GM12878 (cell line): Measurements from ENCODE around the gene SLC25A33. TPM values are rescaled to one million over a fixed set of nuclear protein-coding genes. Genes with fewer than 3 reads are reported as not detected.
A peak's percentile ranks its signal among the peaks of the same experiment; 100 is the strongest.

Source experiments
- ATAC-seq: fragments of 200-7000 bp; cut with Tn5 transposase; 3 replicates; pipeline ENCODE4 v1.9.1; 2020; ENCODE audit warnings: mild to moderate bottlenecking, moderate library complexity
- BruUV-seq: library from RNA; stranded (reverse); fragments of 400-500 nt; replicated peaks from 2 replicates; lab custom pipeline; 2021; lab: Mats Ljungman, UMichigan
- CTCF ChIA-PET: fragments of 300-600 bp; sonication (Branson Sonifier 250); formaldehyde crosslinking; extraction: SDS; loops from one replicate; lab custom pipeline; 2021; ENCODE audit warnings: inconsistent platforms; lab: Yijun Ruan, JAX
- POLR2A ChIA-PET: fragments of 350-600 bp; formaldehyde crosslinking; extraction: SDS; loops from one replicate; lab custom pipeline; 2021; ENCODE audit warnings: inconsistent platforms; lab: Charles Lee
- RAD21 ChIA-PET: fragments of 300-600 bp; sonication (Branson Sonifier 250); formaldehyde crosslinking; loops from one replicate; lab custom pipeline; 2023; ENCODE audit warnings: antibody characterized with exemption; ENCODE audit not compliant: unreplicated experiment; lab: Charles Lee
- SMC1A ChIA-PET: fragments of 300-600 bp; sonication (Branson Sonifier 250); formaldehyde crosslinking; loops from one replicate; lab custom pipeline; 2023; ENCODE audit not compliant: unreplicated experiment, uncharacterized antibody; lab: Charles Lee
- DNase-seq: peaks from one replicate; pipeline ENCODE4 v3.0.0-alpha.2; 2011; ENCODE audit warnings: low read depth, low spot score
- FAIRE-seq: peaks from 3 replicates; lab custom pipeline; 2011; peaks lifted over from hg19 to GRCh38; lab: Jason Lieb, UNC
- H2AFZ ChIP-seq: 2 replicates; pipeline ENCODE4 v1.6.0; 2011; ENCODE audit warnings: low read depth, low read length, control low read depth; ENCODE audit not compliant: control insufficient read depth
- H3K27ac ChIP-seq: 2 replicates; pipeline ENCODE4 v1.5.1; 2011; ENCODE audit warnings: control low read depth; ENCODE audit not compliant: control insufficient read depth, insufficient read depth
- H3K27me3 ChIP-seq, 2 experiments: replicated peaks in 1 of 2; 2 replicates each; pipeline versions ENCODE4 v1.6.0 to v1.6.1; 2011; ENCODE audit warnings: low read length in 1 of 2; ENCODE audit not compliant: control insufficient read depth in 2 of 2, insufficient read depth in 2 of 2
- H3K36me3 ChIP-seq, 2 experiments: 2 replicates each; pipeline ENCODE4 v1.5.1; 2011; ENCODE audit warnings: low read length in 1 of 2; ENCODE audit not compliant: control insufficient read depth in 2 of 2, insufficient read depth in 2 of 2
- H3K4me1 ChIP-seq: 2 replicates; pipeline ENCODE4 v1.6.1; 2011; ENCODE audit warnings: mild to moderate bottlenecking, low read length, moderate library complexity, mixed read lengths; ENCODE audit not compliant: control insufficient read depth, insufficient read depth
- H3K4me2 ChIP-seq: 2 replicates; pipeline ENCODE4 v1.6.0; 2011; ENCODE audit warnings: control low read depth; ENCODE audit not compliant: control insufficient read depth, insufficient read depth
- H3K4me3 ChIP-seq: fragments of 200-600 bp; sonication (generic); 2 replicates; pipeline ENCODE4 v1.5.1; 2016
- H3K79me2 ChIP-seq: 2 replicates; pipeline ENCODE4 v1.6.0; 2011; ENCODE audit warnings: low read length; ENCODE audit not compliant: control insufficient read depth, insufficient read depth
- H3K9ac ChIP-seq: 2 replicates; pipeline ENCODE4 v1.8.0; 2011; ENCODE audit warnings: low read length, control low read depth, mixed read lengths; ENCODE audit not compliant: control insufficient read depth, insufficient read depth
- H3K9me3 ChIP-seq: replicated peaks from 3 replicates; pipeline ENCODE4 v1.5.1; 2011; ENCODE audit warnings: mild to moderate bottlenecking, low read length; ENCODE audit not compliant: control insufficient read depth, insufficient read depth
- H4K20me1 ChIP-seq: 2 replicates; pipeline ENCODE4 v1.6.0; 2011; ENCODE audit not compliant: control insufficient read depth, insufficient read depth
- ATF3 ChIP-seq: IDR thresholded peaks from 2 replicates; pipeline ENCODE4 v1.6.1; 2011; ENCODE audit warnings: low read depth, mild to moderate bottlenecking, low read length, moderate library complexity, borderline replicate concordance; ENCODE audit errors: extremely low read depth
- ATF7 ChIP-seq: fragments of 450-650 bp; IDR thresholded peaks from 2 replicates; pipeline ENCODE4 v1.6.1; 2016; ENCODE audit warnings: low read depth, mild to moderate bottlenecking
- BCL3 ChIP-seq: IDR thresholded peaks from 2 replicates; pipeline ENCODE4 v1.6.1; 2011; ENCODE audit warnings: borderline replicate concordance, low read depth, mild to moderate bottlenecking, moderate library complexity, low read length; ENCODE audit not compliant: insufficient read depth, poor library complexity, severe bottlenecking
- DPF2 ChIP-seq: fragments of 450-650 bp; IDR thresholded peaks from 2 replicates; pipeline ENCODE4 v1.6.1; 2017; ENCODE audit warnings: mild to moderate bottlenecking
- E2F8 ChIP-seq: fragments of 450-650 bp; IDR thresholded peaks from 2 replicates; pipeline ENCODE4 v1.6.1; 2018; ENCODE audit warnings: mild to moderate bottlenecking, low read depth, moderate library complexity; ENCODE audit not compliant: partially characterized antibody
- FOS ChIP-seq: IDR thresholded peaks from 3 replicates; pipeline ENCODE4 v1.6.1; 2011; ENCODE audit warnings: borderline replicate concordance; ENCODE audit not compliant: insufficient read length; ENCODE audit errors: extremely low read depth
- HDAC6 ChIP-seq: fragments of 200-600 bp; sonication (generic); IDR thresholded peaks from one replicate; pipeline ENCODE4 v1.8.0; 2017; ENCODE audit warnings: antibody characterized with exemption; ENCODE audit not compliant: unreplicated experiment
- IRF5 ChIP-seq: fragments of 450-650 bp; IDR thresholded peaks from 2 replicates; pipeline ENCODE4 v1.6.1; 2017; ENCODE audit warnings: borderline replicate concordance
- JUNB ChIP-seq: IDR thresholded peaks from 2 replicates; pipeline ENCODE4 v1.6.1; 2016; ENCODE audit warnings: antibody characterized with exemption, mild to moderate bottlenecking
- MAX ChIP-seq: IDR thresholded peaks from 2 replicates; pipeline ENCODE4 v1.6.1; 2012; ENCODE audit warnings: low read depth, low read length, improper control_type of control experiment
- NR2C2 ChIP-seq: IDR thresholded peaks from 2 replicates; pipeline ENCODE4 v1.6.1; 2011; ENCODE audit warnings: borderline replicate concordance, low read depth; ENCODE audit not compliant: control insufficient read depth, insufficient read length
- NRF1 ChIP-seq: conservative IDR thresholded peaks from 2 replicates; pipeline ENCODE4 v1.6.1; 2011; ENCODE audit warnings: mild to moderate bottlenecking, low read depth, low read length, improper control_type of control experiment
- PAX8 ChIP-seq: fragments of 450-650 bp; IDR thresholded peaks from 2 replicates; pipeline ENCODE4 v1.6.1; 2017; ENCODE audit warnings: mild to moderate bottlenecking, moderate library complexity
- TCF3 ChIP-seq: IDR thresholded peaks from 2 replicates; pipeline ENCODE4 v1.6.1; 2012; ENCODE audit warnings: low read depth, mild to moderate bottlenecking, low read length, borderline replicate concordance; ENCODE audit not compliant: insufficient read depth
- WGBS: methylation state at CpG from one replicate; pipeline ENCODE4 v1.1.6; 2016; ENCODE audit warnings: low lambda C conversion rate; ENCODE audit not compliant: insufficient replicate concordance, insufficient coverage; ENCODE audit errors: missing lambda C conversion rate; 5-methylcytosine and 5-hydroxymethylcytosine counted together
- in situ Hi-C: fragments of 300-500 bp; cut with MboI; formaldehyde crosslinking; loops from 9 replicates; pipeline ENCODE4 v1.14.3; 2018; ENCODE audit warnings: mixed read lengths
- intact Hi-C: fragments of 100-400 bp; cut with micrococcal nuclease; formaldehyde crosslinking; loops from one replicate; pipeline ENCODE4 v1.14.2; 2022; ENCODE audit not compliant: unreplicated experiment
- polyA plus RNA-seq, 11 experiments: library from polyadenylated mRNA; depleted of rRNA in 4 of 11; unstranded in 6 of 11; stranded (reverse) in 5 of 11; fragments of >200 nt; fragmentation: Nextera tagmentation in 4 of 11; fragmentation: Illumina TruSeq in 1 of 11; extraction: Ambion mirVana in 4 of 11; extraction: Trizol in 1 of 11; gene quantifications; 1 replicate in 1 of 11; 2 replicates in 10 of 11; pipeline versions ENCODE4 v1.2.1 to v1.2.3, GENCODE V29; 2011 to 2016; ENCODE audit warnings: inconsistent platforms in 2 of 11, missing spikeins in 2 of 11, low read depth in 1 of 11
- total RNA-seq, 4 experiments: library from RNA; depleted of rRNA in 3 of 4; stranded (reverse); fragments of >200 nt in 3 of 4; fragmentation: Illumina TruSeq in 1 of 4; extraction: Trizol in 1 of 4; gene quantifications; 2 replicates each; pipeline versions ENCODE4 v1.2.1 to v1.2.3, GENCODE V29; 2013 to 2021

The SLC25A33 gene
- total and polyA plus RNA-seq, 10 of the 15 experiments (the other 5 are each of a cell fraction or from before 2014, with no cell fraction given), result 1.7 to 11.2 (median 8.4) TPM

- H3K4me1 ChIP-seq, result peaks cover 37% of the 10 kb centered on the region
- peak; percentile 57 for ATAC-seq
- no peaks in the 10 kb centered on the region for H3K36me3 ChIP-seq
- intact Hi-C loops, result loop anchor here (1.0 to 5.0 kb wide), 3 partner anchors 27 to 154 kb away; no protein-coding TSS in a partner anchor
- peak overlapping the region; percentile 64 for H2AFZ ChIP-seq
- H3K9me3 ChIP-seq, result no peaks in the 10 kb centered on the region
- BruUV-seq, result no TSS peak
- no peaks in the 10 kb centered on the region for H4K20me1 ChIP-seq
- no peaks in the 10 kb centered on the region for H3K27me3 ChIP-seq
- ChIA-PET SMC1A (interaction anchor here (0.7 to 8.0 kb wide), 21 partner anchors 12 to 240 kb away, joined by 3 to 215 read pairs (median 5); partner anchors contain the start of gene PIK3CD), POLR2A (interaction anchor here (0.5 to 7.1 kb wide), 13 partner anchors 10 to 282 kb away, joined by 3 to 284 read pairs (median 4); partner anchors contain the start of gene PIK3CD), CTCF (interaction anchor here (0.5 to 7.6 kb wide), 20 partner anchors 13 to 1552 kb away, joined by 3 to 203 read pairs (median 8); partner anchors contain the start of gene PIK3CD), RAD21 (interaction anchor here (0.6 to 7.7 kb wide), 23 partner anchors 14 to 244 kb away, joined by 3 to 336 read pairs (median 4); partner anchors contain the start of genes PIK3CD and SLC25A33)
- H3K9ac ChIP-seq, result peak overlapping the region; percentile 88
- WGBS, result under 1% methylated on average over 21 of the region's 23 CpGs
- peak overlapping the region; percentile 80 for H3K4me3 ChIP-seq
- peak overlapping the region; percentile 98 for H3K4me2 ChIP-seq
- peak; percentile 72 for DNase-seq
- peak overlapping the region; percentile 98 for H3K27ac ChIP-seq
- in situ Hi-C loops, result no loop called here
- peaks cover 35% of the 10 kb centered on the region for H3K79me2 ChIP-seq
- FAIRE-seq, result peak; percentile 49
- TF ChIP-seq MAX, result peak; percentile 15
- peak; percentile 77 for TF ChIP-seq ATF7
- TF ChIP-seq NRF1, result no peak
- TF ChIP-seq BCL3, result no peak
- TF ChIP-seq ATF3, result no peak
- TF ChIP-seq IRF5, result no peak
- no peak for TF ChIP-seq NR2C2
- TF ChIP-seq JUNB, result no peak
- no peak for TF ChIP-seq E2F8
- TF ChIP-seq HDAC6, result no peak
- TF ChIP-seq DPF2, result peak; percentile 84; the same call in 1 of the 2 replicates
- TF ChIP-seq TCF3, result peak; percentile 12; the same call in 1 of the 2 replicates
- no peak for TF ChIP-seq PAX8
- no peak for TF ChIP-seq FOS
These were observed 89.5 kb downstream of the SLC25A33 start for GRCh38 chr1:9628541-9629444.
